Neural cell (in vitro differentiated cells): Measurements from ENCODE around the gene ARHGAP24.

ENCODE experiments used
- REST ChIP-seq: IDR thresholded peaks from 2 replicates; pipeline ENCODE4 v1.6.1; 2012; ENCODE audit warnings: borderline replicate concordance
- TF ChIP-seq, protein P1 (sequence below): fragments of 450-650 bp; IDR thresholded peaks from 2 replicates; pipeline ENCODE4 v1.5.1; 2014; ENCODE audit warnings: antibody characterized with exemption, mild to moderate bottlenecking, moderate library complexity; ENCODE audit not compliant: poor library complexity, severe bottlenecking

DNA sequence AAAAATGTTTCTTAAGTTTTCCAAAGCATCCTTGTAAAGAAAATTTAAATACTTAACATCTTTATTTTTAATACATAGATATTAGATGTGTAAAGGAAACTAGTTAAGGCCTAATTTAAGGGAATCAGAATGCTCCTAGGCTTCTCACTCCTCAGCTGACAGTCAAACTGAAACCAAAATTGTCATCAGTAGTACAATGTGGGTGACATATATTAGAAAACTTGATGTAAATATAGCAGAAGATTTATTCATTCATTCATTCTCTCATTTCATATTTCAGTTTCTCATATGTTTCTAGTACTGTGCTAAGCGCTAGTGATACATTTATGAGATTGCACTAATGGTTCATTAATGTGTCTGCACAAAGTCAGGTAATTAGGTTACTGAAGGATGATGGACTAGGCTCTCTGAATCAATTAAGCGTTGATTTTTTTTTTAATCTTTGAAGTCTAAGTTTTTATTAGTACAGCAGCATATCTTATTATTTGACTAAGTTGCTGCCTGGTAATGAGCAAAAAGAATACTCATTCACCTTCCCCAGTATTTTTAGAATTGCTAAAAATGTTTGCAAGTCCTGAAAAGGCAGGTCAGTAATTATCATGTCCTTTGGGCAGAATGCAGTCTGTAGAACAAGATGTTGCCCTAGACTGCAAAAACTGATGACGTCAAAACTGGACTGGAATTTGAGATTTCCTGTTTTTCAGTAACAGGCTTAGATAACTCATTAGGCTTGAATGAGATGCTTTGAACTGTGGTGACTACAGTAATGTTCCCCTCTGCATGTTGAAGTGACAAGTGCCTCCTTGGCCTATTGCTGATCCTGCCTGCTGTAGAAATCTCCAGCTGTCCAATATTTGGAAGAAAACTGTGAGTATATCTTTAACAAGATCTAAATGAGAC lies 128.7 kb downstream of the ARHGAP24 start:
- no peak for TF ChIP-seq REST
- TF ChIP-seq, protein P1, sequence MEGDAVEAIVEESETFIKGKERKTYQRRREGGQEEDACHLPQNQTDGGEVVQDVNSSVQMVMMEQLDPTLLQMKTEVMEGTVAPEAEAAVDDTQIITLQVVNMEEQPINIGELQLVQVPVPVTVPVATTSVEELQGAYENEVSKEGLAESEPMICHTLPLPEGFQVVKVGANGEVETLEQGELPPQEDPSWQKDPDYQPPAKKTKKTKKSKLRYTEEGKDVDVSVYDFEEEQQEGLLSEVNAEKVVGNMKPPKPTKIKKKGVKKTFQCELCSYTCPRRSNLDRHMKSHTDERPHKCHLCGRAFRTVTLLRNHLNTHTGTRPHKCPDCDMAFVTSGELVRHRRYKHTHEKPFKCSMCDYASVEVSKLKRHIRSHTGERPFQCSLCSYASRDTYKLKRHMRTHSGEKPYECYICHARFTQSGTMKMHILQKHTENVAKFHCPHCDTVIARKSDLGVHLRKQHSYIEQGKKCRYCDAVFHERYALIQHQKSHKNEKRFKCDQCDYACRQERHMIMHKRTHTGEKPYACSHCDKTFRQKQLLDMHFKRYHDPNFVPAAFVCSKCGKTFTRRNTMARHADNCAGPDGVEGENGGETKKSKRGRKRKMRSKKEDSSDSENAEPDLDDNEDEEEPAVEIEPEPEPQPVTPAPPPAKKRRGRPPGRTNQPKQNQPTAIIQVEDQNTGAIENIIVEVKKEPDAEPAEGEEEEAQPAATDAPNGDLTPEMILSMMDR = no peak
